GM18867 (cell line): ENCODE results near the gene RNF145.

ENCODE experiments used
- ATAC-seq: cut with Tn5 transposase; IDR thresholded peaks from one replicate; pipeline ENCODE4 v1.9.1; 2021; ENCODE audit warnings: mild to moderate bottlenecking, moderate library complexity; ENCODE audit not compliant: unreplicated experiment

RNF145 gene

GRCh38 chr5:159195775-159196174, 13.6 kb downstream of the RNF145 start:
- no peak for ATAC-seq

- ATAC-seq: no peak
Observed at GRCh38 chr5:159190170-159190569, 19.2 kb downstream of the RNF145 start.

- no peak for ATAC-seq
Observed at GRCh38 chr5:159189310-159189709, 20.0 kb downstream of the RNF145 start.

DNA sequence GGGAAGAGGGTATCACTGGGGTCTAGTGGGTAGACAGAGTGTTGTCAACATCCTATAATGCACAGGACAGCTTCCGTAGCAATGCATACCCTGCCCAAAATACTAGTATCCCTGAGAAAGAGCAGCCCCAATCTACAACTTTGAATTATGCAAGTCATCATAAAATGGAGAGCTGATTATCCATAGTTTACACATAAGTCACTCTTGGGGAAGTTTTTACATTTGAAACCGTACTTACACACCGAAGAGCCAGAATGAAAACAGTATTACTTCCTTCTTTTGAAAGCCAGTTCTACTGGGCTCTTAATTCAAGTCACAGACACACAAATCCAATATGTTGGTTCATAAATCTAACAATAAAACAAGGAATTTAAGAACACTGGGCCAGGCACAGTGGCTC, 21.6 kb downstream of the RNF145 start:
- no peak for ATAC-seq

DNA sequence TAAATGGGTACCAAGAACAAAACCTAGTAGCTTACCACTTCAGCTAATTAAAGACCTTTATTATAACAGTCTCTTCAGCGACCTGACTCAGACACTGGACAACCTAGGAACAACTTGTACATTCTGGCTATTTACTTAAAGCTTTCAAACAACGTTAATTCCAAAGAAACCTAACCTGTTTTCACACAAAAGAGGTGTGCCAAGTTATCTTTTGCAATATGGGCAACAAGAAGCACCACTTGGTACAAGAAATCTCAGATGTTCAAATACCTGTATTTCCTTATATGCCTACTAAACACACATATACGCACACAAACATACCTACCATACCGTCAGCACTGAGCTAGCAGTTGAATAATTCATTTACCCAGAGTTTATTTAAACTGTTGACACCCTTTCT, 23.0 kb downstream of the RNF145 start:
- no peak for ATAC-seq

DNA sequence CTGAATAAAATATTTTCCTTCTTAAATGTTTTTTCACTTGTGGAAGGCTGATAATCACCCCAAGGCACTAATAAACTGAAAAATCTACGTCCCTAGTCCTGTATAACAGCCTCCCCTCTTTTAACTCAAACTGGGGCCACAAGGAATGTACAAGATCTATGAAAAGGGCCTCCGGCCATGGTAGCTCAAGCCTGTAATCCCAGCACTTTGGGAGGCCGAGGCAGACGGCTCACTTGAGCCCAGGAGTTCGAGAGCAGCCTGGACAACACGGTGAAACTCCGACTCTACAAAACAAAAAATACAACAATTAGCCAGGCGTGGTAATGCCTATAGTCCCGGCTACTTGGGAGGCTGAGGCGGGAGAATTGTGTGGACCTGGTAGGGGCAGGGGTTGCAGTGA, 23.6 kb downstream of the RNF145 start:
- no peak for ATAC-seq

DNA sequence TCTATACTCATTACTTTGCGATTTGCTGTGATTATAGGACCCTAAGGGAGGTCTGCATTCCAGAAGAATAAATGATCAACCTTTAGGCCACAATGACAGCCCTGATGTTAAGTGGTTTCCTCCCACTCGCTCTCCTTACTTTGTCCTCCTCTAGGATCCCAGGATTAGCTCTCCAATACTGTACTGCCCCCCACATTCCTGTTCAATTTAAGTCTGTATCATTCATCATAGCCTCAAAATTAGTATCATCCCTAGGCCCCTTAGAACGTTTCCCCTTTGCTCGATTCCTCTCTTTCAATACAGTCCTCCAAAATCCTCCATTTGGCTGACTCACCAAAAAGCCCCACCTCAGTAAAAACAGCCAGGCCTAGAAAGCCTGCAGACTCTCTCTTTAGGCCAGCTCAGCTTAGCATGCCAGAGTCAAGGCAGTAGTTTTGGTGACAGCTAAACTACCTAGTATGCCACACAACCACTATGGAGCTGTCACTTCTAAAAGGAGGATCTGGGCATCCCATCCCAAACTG, 24.4 kb downstream of the RNF145 start:
- ATAC-seq: no peak

DNA sequence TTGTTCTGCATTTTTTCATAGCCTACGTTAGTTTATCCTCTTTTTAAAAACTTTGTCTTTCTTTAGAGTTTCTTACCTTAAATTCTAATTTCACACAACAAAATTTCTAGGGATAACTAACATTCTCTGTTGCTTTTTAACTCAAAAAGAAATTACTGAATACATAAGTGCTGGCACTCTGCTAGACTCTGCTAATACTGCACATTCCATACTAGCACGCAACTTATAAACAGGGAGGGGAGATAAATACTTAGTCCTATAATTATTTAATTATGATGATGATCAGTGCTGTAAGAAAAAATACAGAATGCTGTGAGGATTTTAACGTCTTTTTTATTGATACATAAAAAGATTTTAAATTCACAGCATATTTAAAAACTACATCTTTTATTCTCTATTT, 25.1 kb downstream of the RNF145 start:
- no peak for ATAC-seq

DNA sequence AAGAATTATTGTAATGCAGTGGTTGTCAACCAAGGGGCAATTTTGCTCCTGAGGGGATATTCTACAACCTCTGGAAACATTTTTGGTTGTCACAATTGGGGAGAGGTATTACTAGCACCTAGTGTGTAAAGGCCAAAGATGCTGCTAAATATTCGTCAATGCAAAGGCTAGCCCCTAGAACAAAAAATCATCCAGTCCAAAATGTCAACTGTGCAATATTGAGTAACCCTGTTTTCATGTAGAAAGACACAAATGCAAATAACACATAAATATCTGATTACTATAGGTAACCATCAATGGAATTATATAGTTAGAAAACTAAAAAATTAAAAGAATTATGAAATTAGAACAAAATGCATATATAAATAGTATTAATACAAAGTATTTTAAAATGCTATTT, 26.1 kb downstream of the RNF145 start:
- ATAC-seq: no peak

GRCh38 chr5:159182691-159183090, 26.7 kb downstream of the RNF145 start:
- no peak for ATAC-seq

- ATAC-seq: no peak
Observed at GRCh38 chr5:159181651-159182050, 27.7 kb downstream of the RNF145 start.

GRCh38 chr5:159181152-159181551, 28.2 kb downstream of the RNF145 start:
- peak; percentile 82 for ATAC-seq

GRCh38 chr5:159179529-159180305, 29.6 kb downstream of the RNF145 start:
- no peak for ATAC-seq

- ATAC-seq: no peak
Observed at GRCh38 chr5:159178978-159179377, 30.4 kb downstream of the RNF145 start.

DNA sequence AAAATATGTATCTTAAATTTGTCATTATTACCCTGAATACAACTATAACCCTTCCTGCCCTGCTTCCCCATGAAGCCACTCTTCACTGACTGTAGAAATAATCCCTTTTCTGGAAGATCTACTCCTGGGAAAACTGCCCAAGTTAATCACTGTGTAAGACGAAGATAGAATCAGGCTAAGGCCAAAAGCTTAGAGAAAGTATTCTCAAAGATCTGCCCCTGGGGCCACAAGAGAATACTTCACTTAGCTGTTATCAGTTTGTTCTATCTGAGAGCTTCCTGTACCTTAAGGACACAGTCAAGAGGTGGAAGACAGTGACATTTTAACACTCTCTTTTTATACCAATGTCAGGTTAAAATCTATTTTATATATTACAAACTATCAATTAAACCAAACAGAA, 33.8 kb downstream of the RNF145 start:
- ATAC-seq: no peak

DNA sequence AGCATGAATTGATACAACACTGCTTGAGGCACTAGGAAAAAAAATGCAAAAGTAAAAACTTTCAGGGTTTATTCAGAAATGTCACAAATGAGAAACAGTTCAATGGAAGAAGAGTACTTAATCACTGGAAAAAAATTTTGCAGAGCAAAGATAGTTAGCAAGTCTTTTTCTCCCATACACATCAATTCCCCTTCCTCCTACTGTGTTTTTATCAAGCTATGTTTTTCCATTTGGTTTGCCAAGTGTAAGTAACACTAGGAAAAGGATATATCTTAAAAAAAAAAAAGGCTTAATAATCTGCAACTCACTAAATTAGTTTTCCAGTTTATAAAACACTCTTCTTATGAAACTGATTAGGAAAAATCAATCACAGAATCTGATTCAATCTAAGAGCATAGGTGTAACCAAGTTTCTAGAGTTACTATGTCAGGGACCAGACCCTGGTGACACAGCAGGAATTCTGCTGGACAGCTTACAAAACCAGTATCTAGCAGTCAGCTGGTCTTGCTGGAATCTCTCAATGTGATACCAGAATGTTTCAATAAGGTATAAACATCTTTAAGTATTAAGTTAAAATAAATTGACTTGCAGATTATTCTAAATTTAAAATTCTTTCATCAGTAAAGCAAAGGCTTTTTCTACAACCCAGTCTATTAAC, 34.7 kb downstream of the RNF145 start:
- ATAC-seq: no peak

DNA sequence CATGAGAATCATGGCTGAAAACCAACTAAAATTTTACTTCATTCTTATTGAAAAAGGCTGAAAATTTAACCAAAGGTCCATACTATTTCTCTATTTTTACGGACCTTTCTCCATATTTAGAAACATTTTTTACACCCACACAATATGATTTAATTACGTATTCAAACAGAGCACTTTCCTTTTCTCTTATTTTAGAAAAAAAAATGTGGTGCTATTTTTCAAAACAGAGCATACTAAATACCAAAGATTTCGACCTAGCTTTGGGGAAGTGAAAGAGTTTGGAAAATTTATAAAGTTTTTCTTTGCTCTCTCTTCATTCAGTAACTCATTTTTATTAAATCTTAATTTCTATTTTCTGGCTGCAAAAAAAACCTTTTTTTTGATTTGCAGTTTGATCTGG, 38.1 kb downstream of the RNF145 start:
- ATAC-seq: no peak

DNA sequence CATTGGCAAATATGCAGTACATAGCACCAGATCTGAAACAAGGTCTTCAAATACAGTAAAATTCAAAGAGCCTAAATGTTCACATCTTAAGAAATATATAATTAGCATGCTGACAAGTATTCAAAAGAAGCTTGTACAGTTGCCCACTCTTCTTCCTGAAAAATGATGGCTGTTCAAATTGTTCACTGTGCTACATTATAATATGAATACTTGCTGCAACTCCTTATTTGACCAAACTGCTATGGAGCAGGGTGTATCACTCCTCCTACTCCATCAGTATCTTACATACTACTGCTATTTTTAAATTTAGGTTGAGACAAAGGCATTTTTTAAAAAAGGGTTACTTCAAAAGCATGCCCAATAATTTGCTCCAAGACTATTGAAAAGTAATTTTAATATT, 39.3 kb downstream of the RNF145 start:
- ATAC-seq: no peak

DNA sequence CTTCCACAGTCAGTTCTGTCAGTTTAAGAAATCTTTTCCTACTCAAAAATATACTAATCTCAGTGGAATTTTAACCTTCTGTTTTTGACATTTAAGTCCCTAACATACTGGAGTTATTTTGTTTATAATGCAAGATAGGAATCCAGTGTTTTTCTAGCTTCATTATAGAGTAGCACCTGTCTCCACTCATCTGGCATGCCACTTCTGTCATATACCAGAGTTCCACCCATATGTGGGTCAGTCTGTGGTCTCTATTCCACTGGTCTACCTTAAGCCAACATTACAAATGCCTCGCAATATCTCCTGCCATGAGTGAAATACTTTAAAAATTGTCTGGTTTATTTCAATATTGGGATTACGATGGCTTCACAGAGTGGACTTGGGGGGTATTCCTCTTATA, 42.9 kb downstream of the RNF145 start:
- no peak for ATAC-seq

- ATAC-seq: no peak
Observed at GRCh38 chr5:159163701-159164046, 45.7 kb downstream of the RNF145 start.

DNA sequence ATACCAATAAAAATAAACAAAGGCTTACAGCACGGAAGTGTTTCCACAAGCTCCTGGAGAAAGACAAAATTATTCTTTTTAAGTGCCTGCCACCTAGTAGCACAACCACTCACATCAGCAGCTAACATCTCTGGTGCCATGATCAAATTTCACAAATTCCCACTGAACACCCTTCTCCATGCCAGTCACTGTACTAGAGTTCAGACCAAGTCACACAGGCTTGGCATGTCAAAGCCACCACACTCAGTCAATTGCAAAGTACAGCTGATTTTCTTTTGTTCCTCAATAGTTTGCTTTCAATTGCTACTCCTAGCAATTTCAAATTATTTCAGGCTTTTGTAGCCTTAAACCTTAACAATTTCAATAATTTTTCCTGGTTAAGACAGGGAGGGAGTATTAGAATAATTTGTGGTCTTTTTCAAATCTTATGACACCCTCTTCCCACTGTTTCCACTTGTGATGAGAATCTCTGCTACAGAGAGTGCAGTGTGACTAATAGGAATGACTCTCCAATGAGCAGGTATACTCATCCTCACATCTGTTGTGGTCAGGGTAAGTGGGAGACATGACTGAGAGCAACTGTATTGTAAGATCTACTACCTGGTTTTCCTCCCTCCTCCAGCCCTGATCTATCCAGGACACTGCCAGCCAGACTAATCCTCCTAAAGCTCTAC, 46.2 kb downstream of the RNF145 start:
- ATAC-seq: no peak
